DND-41 (cell line): Measurements from ENCODE around the gene C22orf23.

Experiments used
- ATAC-seq: fragments of 200-7000 bp; cut with Tn5 transposase; 3 replicates; pipeline ENCODE4 v1.9.1; 2021; ENCODE audit warnings: low read depth; ENCODE audit not compliant: insufficient read depth
- DNase-seq: peaks from one replicate; pipeline ENCODE4 v3.0.0-alpha.2; 2020
- H2AFZ ChIP-seq: 2 replicates; pipeline ENCODE4 v1.6.0; 2012; ENCODE audit warnings: low read depth, low read length
- H3K27ac ChIP-seq: 2 replicates; pipeline ENCODE4 v1.5.1; 2012; ENCODE audit warnings: low read length, inconsistent platforms
- H3K27me3 ChIP-seq: fragments of 200-600 bp; sonication (generic); 2 replicates; pipeline ENCODE4 v1.6.0; 2012; ENCODE audit warnings: low read length, mild to moderate bottlenecking, inconsistent platforms; ENCODE audit not compliant: insufficient read depth, poor library complexity
- H3K36me3 ChIP-seq: 2 replicates; pipeline ENCODE4 v1.5.1; 2012; ENCODE audit warnings: low read length, inconsistent platforms; ENCODE audit not compliant: insufficient read depth
- H3K4me1 ChIP-seq: 2 replicates; pipeline ENCODE4 v1.5.1; 2012; ENCODE audit warnings: mild to moderate bottlenecking, low read length; ENCODE audit not compliant: insufficient read depth
- H3K4me2 ChIP-seq: 2 replicates; pipeline ENCODE4 v1.6.0; 2012; ENCODE audit warnings: mild to moderate bottlenecking, moderate library complexity, low read length, inconsistent platforms; ENCODE audit not compliant: insufficient read depth
- H3K4me3 ChIP-seq, 2 experiments: fragments of 200-600 bp in 1 of 2; shearing (Covaris generic) in 1 of 2; 2 replicates each; pipeline ENCODE4 v1.5.1; 2012 to 2016; ENCODE audit warnings: inconsistent platforms in 2 of 2, low read length in 2 of 2, mild to moderate bottlenecking in 2 of 2, low read depth in 1 of 2, moderate library complexity in 1 of 2
- H3K79me2 ChIP-seq: 2 replicates; pipeline ENCODE4 v1.6.0; 2012; ENCODE audit warnings: low read length, inconsistent platforms; ENCODE audit not compliant: insufficient read depth
- H3K9ac ChIP-seq: 2 replicates; pipeline ENCODE4 v1.6.0; 2012; ENCODE audit warnings: low read depth, mild to moderate bottlenecking, inconsistent platforms, low read length, moderate library complexity
- H3K9me3 ChIP-seq: 2 replicates; pipeline ENCODE4 v1.5.1; 2012; ENCODE audit warnings: low read length, moderate library complexity, mild to moderate bottlenecking, inconsistent platforms; ENCODE audit not compliant: insufficient read depth, severe bottlenecking
- H4K20me1 ChIP-seq: 2 replicates; pipeline ENCODE4 v1.6.0; 2012; ENCODE audit warnings: low read length; ENCODE audit not compliant: insufficient read depth
- EZH2 ChIP-seq: IDR thresholded peaks from 3 replicates; pipeline ENCODE4 v1.6.1; 2012; ENCODE audit warnings: borderline replicate concordance, low read depth, mild to moderate bottlenecking, moderate library complexity, low read length, inconsistent platforms; ENCODE audit not compliant: severe bottlenecking
- TF ChIP-seq, protein P1 (sequence below): IDR thresholded peaks from 2 replicates; pipeline ENCODE4 v1.5.1; 2012; ENCODE audit warnings: borderline replicate concordance, low read length, moderate library complexity, mild to moderate bottlenecking; ENCODE audit not compliant: poor library complexity, severe bottlenecking; ENCODE audit errors: extremely low read depth

C22orf23 gene

DNA sequence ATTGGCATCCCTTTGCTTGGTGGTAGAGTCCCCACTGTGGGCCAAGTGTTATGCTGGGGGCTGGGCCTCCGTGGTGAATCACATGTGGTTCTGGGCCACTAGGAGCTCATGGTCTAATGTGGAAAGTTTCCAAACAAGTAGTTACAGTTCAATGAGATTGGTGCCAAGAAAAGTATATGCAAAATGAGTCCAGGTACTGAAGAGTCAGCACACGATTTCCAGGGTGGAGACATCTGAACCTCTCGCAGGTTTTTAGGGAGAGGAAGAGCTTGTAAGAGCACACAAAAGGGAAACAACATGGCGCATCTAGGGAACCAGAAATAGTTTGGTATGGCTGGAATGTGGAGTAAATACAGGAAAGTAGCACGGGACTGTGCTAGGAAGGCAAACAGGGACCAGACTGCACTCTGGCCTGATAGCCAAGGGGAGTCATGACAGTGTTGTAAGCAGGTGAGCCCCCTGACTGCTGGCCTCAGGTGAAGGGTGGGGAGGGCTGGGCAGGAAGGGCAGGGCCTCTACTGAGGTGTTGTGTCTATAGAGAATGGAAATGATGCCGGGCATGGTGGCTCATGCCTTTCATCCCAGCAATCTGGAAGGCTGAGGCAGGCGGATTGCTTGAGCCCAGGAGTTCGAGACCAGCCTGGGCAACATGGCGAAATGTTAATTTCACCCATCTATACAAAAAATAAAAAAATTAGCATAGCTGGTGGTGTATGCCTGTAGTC is 12.7 kb upstream of the C22orf23 start:
- no peak overlapping the region for H3K4me2 ChIP-seq
- no peak overlapping the region for H3K9ac ChIP-seq
- no peak overlapping the region for H3K27ac ChIP-seq

DNA sequence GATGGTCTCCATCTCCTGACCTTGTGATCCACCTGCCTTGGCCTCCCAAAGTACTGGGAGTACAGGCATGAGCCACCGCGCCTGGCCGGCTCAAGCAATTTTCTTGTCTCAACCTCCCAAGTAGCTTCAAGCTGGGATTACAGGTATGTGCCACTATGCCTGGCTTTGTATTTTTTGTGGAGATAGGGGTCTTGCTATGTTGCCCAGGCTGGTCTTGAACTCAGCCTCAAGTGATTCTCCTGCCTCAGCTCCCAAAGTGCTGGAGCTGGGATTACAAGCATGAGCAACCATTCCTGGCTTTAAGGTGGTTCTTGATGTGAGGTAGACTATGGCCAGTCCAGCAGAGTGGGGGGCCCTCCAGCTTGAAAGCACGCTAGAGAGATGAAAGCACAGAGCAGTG is 7.7 kb upstream of the C22orf23 start:
- no peak overlapping the region for H3K4me3 ChIP-seq
- no peak overlapping the region for H2AFZ ChIP-seq
- DNase-seq, result no peak
- H3K9me3 ChIP-seq, result no peaks in the 10 kb centered on the region
- H3K27me3 ChIP-seq, result no peaks in the 10 kb centered on the region
- no peak overlapping the region for H3K9ac ChIP-seq
- H3K27ac ChIP-seq, result no peak overlapping the region
- H3K4me2 ChIP-seq, result no peak overlapping the region
- H3K36me3 ChIP-seq, result peaks cover 67% of the 10 kb centered on the region
- no peak for TF ChIP-seq EZH2
- TF ChIP-seq, protein P1, sequence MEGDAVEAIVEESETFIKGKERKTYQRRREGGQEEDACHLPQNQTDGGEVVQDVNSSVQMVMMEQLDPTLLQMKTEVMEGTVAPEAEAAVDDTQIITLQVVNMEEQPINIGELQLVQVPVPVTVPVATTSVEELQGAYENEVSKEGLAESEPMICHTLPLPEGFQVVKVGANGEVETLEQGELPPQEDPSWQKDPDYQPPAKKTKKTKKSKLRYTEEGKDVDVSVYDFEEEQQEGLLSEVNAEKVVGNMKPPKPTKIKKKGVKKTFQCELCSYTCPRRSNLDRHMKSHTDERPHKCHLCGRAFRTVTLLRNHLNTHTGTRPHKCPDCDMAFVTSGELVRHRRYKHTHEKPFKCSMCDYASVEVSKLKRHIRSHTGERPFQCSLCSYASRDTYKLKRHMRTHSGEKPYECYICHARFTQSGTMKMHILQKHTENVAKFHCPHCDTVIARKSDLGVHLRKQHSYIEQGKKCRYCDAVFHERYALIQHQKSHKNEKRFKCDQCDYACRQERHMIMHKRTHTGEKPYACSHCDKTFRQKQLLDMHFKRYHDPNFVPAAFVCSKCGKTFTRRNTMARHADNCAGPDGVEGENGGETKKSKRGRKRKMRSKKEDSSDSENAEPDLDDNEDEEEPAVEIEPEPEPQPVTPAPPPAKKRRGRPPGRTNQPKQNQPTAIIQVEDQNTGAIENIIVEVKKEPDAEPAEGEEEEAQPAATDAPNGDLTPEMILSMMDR, result no peak
- H3K79me2 ChIP-seq, result no peaks in the 10 kb centered on the region; the same call in 1 of the 2 replicates
- H4K20me1 ChIP-seq, result peaks cover 5% of the 10 kb centered on the region
- H3K4me1 ChIP-seq, result no peaks in the 10 kb centered on the region
- no peak for ATAC-seq

More for the DNA sequence above, 12.7 kb upstream of the C22orf23 start:
- Histone ChIP-seq H3K36me3 (peaks cover 57% of the 10 kb centered on the region), H3K79me2 (no peaks in the 10 kb centered on the region; the same call in none of the 2 replicates), H3K27me3 (no peaks in the 10 kb centered on the region), H2AFZ (no peak overlapping the region), H4K20me1 (peaks cover 11% of the 10 kb centered on the region; the same call in 1 of the 2 replicates), H3K4me1 (no peaks in the 10 kb centered on the region), H3K4me3 (no peak overlapping the region), H3K9me3 (no peaks in the 10 kb centered on the region)
- no peak for DNase-seq
- no peak for TF ChIP-seq EZH2
- TF ChIP-seq, protein P1, result no peak
- no peak for ATAC-seq

DNA sequence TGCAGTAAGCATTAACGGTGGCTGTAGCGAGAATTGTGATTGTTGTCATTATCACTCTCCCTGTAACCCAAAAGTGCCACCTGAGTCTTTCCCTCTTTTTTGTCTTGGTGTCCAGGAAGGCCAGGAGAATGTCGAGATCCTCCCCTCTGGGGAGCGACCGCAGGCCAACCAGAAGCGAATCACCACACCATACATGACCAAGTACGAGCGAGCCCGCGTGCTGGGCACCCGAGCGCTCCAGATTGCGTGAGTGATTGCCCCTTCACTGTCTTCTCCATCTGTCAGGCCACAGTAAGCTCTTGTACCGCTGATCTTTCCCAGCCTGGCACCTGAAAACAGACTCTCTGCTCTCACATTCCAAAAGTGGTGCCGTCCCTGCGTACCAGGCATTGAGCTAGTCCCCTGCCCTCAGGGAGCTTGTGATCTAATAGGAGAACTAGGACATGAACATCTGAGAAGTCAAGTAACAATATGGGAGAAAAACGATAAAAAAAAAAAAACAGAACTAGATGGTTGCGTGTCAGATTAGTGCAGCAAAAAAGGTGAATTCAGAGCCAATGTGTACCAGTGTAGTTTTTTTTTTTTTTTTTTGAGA is 5.9 kb upstream of the C22orf23 start:
- Histone ChIP-seq H3K79me2 (peaks cover 11% of the 10 kb centered on the region), H3K27ac (no peak overlapping the region), H2AFZ (no peak overlapping the region), H4K20me1 (no peaks in the 10 kb centered on the region; the same call in none of the 2 replicates), H3K9ac (no peak overlapping the region), H3K4me3 (no peak overlapping the region), H3K4me1 (peaks cover 8% of the 10 kb centered on the region), H3K9me3 (no peaks in the 10 kb centered on the region), H3K36me3 (peaks cover 62% of the 10 kb centered on the region), H3K27me3 (no peaks in the 10 kb centered on the region), H3K4me2 (no peak overlapping the region)
- TF ChIP-seq, protein P1, result no peak
- no peak for TF ChIP-seq EZH2
- no peak for ATAC-seq
- DNase-seq, result no peak
